HG02938 (cell line): ENCODE measurements around the gene KCNF1.

Experiments
- ATAC-seq: cut with Tn5 transposase; IDR thresholded peaks from one replicate; pipeline ENCODE4 v1.9.1; 2021; ENCODE audit warnings: mild to moderate bottlenecking, moderate library complexity; ENCODE audit not compliant: unreplicated experiment

KCNF1 gene

DNA sequence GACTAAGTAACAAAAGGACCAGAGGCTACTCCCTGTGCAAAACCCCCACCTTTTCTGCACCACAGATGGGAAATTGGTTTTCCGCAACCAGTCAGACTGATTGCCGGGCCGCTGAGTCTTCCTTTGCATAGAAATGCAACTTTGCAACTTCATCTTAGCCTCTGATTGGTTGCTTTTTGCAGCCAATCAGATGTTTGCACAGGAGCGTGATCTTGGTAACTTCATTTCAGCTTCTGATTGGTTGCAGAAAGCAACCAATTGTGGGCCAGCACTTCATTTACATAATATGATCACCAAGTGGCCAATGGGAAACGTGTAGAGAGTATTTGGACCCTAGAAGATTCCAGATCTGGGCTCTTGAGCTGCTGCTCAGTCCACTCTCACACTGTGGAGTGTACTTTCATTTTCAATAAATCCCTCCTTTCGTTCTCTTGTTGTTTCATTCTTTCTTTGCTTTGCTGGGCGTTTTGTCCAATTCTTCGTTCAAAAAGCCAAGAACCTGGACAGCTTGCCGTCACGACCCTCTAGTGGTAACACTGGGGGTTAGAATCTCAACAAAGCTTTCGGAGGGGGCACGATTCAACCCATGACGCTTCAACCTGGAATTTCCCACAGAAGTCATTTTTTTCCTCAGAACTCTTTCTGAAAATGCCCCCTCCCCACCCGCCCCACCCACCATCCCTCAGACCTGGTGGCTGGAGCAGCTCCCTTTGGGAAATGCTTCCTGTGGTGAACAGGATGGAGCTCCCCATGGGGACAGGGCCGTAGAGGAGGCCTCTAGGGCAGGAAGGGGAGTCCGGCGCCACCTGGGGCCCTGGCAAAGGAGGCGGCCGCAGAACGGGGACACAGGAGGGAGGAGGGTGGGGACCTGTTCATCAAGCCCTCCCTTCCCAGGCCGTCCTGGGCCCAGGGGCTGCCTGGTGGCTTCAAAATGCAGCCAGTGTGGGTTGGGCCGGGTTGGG, 31.8 kb upstream of the KCNF1 start:
- ATAC-seq: no peak

DNA sequence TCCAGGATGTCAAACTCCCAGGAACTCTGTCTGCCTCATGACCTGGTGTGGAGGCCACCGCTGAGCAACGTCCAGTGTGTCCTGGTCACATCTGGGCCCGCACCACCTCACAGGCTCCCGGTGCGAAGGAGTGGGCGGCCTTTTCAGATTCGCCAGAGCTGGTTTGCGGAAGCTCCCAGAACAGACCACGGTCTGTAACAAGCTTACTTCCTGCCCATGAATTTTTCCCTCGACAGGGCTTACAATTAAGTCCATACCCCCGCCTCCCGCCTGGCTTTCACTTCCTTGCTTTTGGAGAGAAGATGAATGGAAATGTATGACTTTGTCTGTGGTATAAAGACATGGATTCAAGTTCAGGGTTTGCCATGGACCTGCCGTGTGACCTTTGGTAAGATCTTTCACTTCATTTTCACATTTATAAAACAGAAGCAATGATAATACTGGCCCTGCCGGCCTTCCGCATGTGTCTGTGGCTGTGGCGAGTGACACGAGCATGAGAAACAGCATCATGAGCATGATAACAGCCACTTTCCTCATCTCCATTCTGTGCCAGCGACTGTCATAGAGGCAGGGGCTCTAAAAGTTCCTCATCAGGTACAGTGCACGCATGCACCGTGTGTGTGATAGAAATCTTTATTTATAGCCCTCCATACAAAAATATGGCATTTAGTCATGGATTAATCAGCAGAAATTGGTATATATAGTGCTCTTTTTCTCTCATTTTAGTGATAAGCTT, 31.0 kb upstream of the KCNF1 start:
- ATAC-seq: no peak

DNA sequence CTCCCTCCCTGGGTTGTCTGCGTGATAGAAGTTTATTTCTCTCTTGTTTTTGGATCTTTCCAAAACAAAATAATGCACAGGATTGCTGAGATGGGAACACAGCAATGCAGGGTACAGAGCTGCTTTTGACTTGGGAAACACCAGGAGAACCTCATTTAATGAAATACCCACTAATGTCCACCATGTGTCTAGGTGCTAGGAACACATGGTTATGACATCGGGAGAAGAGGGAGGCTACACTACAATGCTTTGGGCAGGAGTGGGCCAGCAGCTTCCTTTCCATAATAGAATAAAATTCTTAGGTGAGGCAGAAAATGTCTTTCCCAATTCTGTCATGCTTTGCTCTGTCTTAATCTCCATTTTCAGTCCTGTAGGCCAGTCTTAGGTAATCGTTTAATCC, 29.2 kb upstream of the KCNF1 start:
- no peak for ATAC-seq

DNA sequence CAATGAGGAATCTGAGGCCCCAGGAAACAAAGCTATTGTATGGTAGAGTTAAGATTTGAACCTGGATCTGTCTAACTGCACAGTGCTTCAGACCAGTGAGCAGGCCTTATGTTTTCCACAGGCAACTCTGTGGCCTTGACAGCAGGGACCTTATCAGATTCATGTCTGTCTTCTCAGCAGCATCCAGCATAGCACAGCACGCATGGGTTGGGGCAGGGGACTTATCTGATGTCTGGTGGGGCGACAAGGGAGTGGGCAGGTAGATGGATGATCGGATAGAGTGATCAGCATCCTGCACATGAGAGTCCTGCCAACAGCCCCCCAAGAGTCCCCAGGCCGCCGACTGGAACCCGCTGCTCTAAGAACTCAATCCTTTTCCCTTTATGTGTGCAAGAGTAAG, 28.7 kb upstream of the KCNF1 start:
- no peak for ATAC-seq

DNA sequence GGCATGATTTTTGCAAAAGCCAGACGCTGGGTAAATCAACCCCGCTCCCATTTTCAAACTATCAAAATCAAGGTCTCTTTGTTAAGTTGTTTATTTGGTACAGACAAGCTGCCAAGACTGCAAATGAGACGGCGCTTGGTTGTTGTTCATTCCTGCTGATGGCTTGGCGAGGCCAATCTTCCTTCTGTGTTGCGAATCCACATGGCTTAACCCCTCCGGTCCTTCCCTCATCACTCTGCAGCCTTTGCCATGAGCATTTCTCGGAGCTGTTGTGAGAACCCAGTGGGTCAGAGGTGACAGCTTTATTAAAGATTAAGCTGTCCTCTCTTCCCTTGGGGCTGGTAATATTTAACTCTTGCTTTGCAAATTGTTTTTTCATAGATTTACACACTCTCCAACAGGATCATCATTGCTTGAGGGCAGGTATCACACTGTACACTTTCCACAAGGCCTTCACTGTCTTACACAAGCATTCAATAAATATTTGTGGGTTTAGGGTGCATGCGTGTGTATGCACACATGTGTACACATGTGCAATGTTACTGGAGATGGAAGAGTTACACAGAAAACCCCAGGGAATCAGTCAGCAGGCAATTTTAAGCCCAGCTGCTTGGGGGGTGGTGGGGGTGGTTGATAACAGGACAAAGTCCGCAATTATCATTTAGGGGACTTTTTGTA, 27.8 kb upstream of the KCNF1 start:
- no peak for ATAC-seq

DNA sequence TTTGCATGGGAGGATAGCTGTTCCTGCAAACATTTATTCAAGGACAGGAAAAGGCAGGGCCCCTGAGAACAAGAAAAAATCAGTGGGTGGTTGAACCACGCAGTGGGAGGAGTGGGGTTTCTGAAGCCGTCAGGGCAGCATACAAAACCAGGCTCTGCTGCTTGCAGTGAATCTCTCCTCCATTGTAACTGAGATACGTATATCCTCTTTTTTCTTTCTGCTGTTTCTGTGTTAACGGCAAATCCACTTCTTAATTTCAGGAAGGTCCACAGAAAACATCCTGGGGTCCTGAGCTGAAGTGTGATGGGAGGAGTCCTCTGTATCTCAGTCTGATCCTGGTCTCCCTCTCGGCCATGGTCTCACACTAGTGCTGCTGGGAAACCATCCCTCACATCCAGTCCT, 27.2 kb upstream of the KCNF1 start:
- no peak for ATAC-seq

DNA sequence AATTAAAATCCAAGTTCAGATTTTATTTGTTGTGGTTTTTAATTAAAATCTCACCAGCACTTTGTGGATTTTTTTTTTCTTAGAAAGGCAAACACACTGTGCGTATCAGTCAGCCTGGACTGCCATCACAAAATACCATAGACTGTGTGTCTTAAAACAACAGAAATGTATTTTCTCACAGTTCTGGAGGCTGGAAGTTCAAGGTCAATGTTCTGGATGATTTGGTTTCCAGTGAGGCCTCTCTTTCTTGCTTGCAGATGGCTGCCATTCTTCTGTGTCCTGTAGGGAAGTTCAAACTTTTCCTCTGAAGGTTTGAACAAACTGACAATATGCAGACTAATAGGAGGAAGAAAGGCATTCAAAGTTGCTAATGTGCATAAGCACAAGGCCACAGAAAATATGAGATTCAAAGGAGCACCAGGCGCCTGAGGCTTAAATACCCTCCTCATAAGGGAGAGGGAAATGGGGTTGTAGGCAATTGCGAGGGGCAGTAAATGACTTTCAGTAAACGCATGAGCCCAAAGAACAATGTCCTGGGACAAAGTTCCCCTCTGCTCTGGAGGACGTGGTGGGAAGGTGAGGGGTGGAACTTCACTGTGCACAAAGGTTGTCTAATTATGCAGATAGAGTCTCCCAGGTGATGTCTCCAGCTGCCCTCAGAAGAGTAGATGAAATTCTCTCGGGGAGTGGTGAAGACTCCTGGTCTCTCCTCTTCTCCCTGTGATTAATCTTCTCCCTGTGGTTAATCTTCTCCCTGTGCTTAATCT, 26.5 kb upstream of the KCNF1 start:
- ATAC-seq: no peak

DNA sequence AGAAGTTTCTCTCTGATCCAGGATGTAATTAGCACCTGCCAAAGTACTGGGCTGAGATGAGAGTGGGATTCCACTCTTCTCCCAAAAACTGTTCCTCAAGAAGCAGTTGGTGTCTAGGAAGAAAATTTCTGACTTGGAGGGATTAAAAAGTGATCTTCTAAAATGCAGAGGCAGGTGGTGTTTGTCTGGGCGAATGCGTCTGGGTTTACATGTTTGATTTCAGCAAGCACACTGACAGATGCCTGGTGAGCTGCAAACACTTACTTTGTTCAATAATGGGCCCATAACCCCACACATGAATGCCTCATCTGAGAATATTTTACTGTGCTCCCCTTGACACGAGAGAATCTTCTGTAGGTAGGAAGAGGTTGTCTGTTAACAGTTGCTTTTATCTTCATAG, 24.3 kb upstream of the KCNF1 start:
- no peak for ATAC-seq

DNA sequence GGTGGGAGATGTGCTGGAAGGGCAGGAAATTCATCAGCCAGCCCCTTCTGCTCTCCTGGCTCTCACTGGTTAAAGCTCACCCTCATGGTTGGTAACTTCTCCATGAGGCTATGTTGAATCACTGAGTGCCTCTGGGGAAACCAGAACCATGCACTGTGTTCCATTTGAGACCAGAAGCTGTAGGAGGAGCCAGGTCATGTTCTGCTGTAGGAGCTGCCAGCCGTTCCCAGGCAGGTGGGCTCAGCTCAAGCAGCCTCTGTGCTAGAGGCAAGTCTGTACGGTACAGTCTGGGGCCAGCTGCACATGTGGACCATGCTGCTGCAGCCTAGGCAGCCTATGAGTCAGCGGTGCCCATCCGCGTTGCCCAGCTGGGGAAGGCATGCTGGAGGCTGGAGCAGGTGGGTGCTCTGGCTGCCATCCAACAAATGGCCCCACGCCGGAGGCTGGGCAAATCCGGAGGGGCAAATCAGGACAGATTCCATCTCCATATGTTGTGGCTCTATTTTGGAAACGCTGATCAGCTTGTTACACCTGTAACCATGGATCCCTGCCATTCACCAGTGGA, 22.0 kb upstream of the KCNF1 start:
- ATAC-seq: no peak

DNA sequence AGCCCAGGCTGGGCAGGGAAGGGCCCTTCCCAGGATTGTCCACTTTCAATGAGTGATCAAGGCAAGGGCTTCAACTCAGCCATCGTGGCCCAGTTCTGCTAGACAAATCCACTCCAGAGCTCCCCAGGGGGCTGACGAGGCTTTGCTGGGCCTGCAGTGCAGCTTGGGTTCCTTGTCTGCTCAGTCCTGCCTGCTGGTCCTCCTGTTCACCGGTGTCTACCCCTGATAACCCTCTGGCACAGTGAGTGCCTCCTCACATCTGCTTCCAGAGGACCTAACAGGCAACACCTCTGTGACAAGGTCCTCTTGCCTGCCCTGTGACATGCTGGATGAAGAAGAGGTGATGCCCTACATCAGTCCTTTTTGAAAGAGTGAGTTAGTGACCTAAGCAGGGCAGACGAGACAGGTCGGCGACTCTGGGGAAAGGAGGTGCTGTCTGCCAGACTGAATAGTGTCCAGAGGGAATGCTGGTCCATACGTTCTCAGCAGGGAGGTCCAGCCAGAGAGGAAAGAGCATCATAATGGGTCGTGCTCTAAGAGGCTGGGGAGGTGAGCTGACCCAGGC, 20.9 kb upstream of the KCNF1 start:
- no peak for ATAC-seq

DNA sequence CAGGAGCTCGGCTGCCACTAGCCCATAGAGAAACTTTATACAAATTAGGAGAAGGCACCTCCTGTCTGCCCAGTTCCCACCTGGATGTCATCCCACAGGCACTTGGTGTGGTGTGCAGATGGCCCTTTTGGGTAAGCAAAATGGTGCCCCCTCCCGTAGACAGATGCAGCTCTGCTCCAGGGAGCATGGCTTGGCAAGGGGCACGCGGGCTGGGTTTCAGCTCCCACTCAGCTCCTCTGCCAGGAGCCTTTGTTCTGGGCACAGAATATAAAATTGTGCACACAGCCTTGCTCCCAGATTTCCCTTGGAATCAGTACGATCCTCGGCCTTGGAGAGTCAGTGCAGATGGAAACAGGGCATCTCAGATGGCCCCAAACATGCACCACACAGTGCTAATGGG, 20.3 kb upstream of the KCNF1 start:
- ATAC-seq: no peak

DNA sequence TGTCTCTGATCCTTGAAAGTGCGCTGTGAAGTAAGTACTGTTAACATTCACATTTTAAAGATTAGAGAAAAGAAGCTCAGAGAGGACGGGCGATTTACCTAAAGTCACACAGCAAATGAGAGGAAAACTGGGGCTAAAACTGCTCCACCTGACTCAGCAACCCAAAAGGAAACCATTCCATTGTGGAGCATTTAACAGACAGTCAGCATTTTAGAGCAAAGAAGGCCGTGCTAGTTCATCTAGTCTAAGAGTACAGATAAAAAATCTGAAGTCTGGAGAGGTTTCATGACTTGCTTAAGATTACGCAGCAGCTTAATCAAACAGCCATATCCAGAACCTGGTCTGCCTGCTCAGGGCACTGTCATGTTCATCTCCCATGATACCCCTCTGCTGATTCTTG, 19.9 kb upstream of the KCNF1 start:
- no peak for ATAC-seq

DNA sequence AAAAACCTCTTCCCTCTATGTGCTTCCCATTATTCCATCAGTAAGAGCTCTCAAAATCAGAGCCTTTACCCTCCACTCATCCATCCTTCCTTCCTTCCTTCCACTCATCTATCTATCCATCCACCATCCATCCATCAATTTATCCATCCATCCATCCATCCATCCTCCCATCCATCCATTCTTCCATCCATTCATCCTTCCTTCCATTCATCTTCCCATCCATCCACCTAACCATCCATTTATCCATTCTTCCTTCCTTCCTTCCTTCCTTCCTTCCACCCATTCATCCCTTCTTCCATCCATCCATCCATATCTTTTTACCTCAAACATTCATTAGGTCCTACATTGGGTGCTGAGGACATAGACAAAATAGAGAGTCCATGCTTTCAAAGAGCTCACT, 19.4 kb upstream of the KCNF1 start:
- ATAC-seq: no peak

DNA sequence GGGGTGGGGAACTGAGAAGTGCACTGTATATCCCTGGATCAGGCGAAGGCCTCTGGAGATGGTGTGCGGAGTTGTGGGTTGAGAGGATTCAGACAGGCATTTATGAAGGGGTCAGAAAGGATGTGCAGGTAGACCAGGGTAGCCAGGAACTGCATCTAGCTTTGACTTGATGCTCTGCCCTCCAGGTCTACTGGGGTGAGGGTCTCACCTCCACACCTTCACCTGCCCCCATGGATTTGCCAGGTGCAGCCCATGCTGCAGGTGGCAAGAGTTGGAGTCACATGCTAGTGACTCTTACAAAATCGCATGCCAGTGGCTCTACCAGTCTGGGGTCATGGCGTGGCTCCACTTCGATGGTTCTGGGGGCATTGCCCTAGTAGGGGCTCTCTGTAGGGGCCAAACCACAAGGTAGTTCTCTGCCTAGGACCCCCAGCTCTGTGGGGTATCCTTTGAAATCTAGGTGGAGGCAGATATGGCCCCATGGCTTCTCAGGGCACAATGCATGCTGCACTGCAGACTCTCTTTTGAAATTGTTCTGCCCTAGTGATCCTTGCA, 18.9 kb upstream of the KCNF1 start:
- ATAC-seq: no peak

DNA sequence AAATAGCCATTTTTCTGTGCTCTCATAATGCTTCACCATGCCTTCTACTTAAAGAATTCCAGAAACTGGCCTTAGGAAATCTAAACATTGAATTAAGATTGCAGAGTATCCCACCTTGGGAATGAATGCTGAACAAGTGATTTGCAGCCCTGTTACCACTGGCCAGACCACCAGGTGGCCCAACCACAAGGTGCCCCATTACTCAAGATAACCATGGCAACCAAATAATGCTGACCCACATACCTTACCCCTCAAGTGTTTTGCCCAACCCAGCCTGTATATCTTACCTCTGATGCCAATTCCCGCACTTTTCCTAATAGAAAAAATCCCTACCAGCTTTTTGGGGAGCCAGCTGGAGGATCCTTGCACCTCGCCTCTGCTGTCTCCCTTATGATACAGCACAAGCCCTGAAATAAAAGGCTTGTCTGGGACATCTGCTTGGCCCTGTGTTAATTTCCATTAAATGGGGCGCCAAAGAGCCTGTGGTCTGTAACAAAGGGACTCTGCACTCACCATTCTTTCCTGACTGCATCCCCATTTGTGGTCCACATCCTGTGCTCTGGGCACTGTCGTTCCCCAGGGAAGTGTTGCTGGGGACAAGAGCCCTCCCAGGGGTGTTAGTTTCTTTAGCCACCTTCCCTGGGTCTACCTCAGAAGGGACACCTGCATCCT, 17.3 kb upstream of the KCNF1 start:
- no peak for ATAC-seq

DNA sequence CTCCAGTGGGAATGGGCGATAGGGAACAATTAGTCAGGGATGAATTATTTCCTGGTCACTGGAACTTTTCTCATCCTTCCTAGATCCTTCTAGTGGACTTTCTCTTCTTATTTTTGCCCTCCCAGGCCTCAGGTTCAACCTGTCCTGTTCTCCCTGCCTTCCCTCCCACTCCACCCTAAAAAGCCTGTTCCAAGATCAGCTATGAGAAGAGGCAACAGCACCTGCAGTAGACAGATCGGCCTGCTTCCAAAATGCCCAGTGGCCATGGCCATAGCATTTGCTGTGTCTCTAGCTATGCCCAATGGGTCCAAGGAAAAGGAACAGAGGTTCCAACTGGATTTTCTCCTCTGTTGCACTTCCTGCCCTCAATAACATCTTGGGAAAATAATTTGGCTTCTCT, 16.5 kb upstream of the KCNF1 start:
- no peak for ATAC-seq

DNA sequence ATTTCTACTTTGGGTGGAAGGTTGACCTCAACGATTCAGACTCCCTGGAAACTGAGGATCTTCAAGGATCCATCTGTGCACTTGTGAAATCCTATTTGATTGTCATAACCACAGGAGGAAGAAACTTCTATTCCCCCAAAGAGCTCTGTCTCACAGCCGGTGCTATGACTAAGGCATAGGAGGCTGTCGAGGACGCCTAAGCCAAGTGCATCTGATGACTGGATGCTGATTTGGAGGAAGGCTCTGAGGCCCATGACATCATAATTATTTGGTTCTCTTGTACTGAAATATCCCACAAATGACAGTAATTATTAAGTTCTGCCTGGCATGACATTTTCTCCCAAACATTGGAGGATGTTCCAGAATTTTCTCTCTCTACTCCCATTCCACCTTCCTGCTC, 13.8 kb upstream of the KCNF1 start:
- ATAC-seq: no peak

DNA sequence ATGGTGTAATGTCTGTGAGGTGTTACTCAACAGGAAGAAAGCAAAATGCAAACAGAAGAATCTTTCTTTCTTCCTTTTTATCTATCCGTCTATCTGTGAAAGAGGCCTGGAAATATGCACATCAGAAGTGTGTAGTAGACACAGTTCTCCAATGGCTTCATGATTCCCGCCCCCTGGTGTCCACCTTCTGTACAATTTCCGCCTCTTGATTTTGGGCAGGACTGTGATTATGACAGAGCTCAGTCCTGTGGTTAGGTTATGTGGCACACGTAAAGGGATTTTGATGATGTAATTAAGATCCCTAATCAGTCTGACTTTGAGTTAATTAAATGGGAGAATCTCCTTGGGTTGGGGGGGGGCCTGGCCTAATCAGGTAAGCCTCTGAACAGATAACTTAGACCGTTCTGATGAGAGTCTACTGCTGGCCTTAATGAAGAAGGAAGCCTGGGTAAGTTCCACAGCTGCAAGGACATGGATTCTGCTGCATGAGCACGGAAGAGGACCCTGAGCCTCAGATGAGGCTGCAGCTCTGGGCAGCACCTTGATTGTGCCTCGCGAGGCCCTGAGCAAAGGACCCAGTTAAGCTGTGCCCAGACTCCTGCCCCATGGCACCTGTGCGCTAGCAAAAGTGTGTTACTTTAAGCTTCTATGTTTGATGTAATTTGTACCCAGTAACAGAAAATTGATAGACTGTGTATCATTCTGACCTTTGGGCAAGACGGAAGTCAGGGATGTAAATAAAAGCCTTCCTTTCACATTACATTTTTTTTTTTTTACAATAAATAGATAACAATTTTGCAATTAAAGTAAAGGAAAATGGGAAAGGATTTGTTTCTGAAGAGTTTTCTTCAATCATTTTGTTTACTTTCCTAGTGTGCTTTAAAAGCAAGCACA, 11.3 kb upstream of the KCNF1 start:
- no peak for ATAC-seq
